Endothelial cell of umbilical vein (primary cell): ENCODE data around the gene RNF214. TPM values are rescaled to one million over a fixed set of nuclear protein-coding genes. Genes with fewer than 3 reads are reported as not detected.

ENCODE experiments used
- BruUV-seq: library from RNA; stranded (reverse); fragments of 400-500 nt; replicated peaks from 2 replicates; lab custom pipeline; 2021; lab: Mats Ljungman, UMichigan
- CTCF ChIA-PET: fragments of 300-600, 350-600 bp; sonication (Branson Sonifier 250); formaldehyde crosslinking; loops from one replicate; lab custom pipeline; 2021; ENCODE audit warnings: antibody characterized with exemption, inconsistent platforms; lab: Charles Lee
- POLR2A ChIA-PET: fragments of 300-600, 350-600 bp; sonication (Branson Sonifier 250); formaldehyde crosslinking; loops from one replicate; lab custom pipeline; 2021; ENCODE audit warnings: antibody characterized with exemption, inconsistent platforms; lab: Charles Lee
- DNase-seq: peaks from one replicate; pipeline ENCODE4 v3.0.0-alpha.2; 2011; ENCODE audit warnings: low read depth, low spot score
- FAIRE-seq: peaks from 2 replicates; lab custom pipeline; 2011; peaks lifted over from hg19 to GRCh38; lab: Jason Lieb, UNC
- H2AFZ ChIP-seq: 2 replicates; pipeline ENCODE4 v1.6.0; 2012; ENCODE audit warnings: low read depth, low read length, control low read depth, inconsistent platforms
- H3K27ac ChIP-seq: 2 replicates; pipeline ENCODE4 v1.5.1; 2011; ENCODE audit warnings: low read depth, mild to moderate bottlenecking, control low read depth, low read length, moderate library complexity; ENCODE audit not compliant: insufficient read depth
- H3K27me3 ChIP-seq, 2 experiments: 2 replicates each; pipeline versions ENCODE4 v1.6.0 to v1.6.1; 2011; ENCODE audit warnings: low read length in 2 of 2, mixed read lengths in 1 of 2; ENCODE audit not compliant: control insufficient read depth in 2 of 2, insufficient read depth in 2 of 2
- H3K36me3 ChIP-seq, 2 experiments: 2 replicates in 1 of 2; 3 replicates in 1 of 2; pipeline ENCODE4 v1.5.1; 2011; ENCODE audit warnings: low read length in 2 of 2, mild to moderate bottlenecking in 1 of 2, moderate library complexity in 1 of 2; ENCODE audit not compliant: control insufficient read depth in 2 of 2, insufficient read depth in 2 of 2; ENCODE audit errors: extremely low read depth in 1 of 2
- H3K4me1 ChIP-seq: 3 replicates; pipeline ENCODE4 v1.5.1; 2011; ENCODE audit warnings: mild to moderate bottlenecking, low read length; ENCODE audit not compliant: control insufficient read depth, insufficient read depth; ENCODE audit errors: extremely low read depth
- H3K4me2 ChIP-seq: 2 replicates; pipeline ENCODE4 v1.6.1; 2011; ENCODE audit warnings: low read length, control low read depth, mixed read lengths; ENCODE audit not compliant: insufficient read depth
- H3K4me3 ChIP-seq, 3 experiments: fragments of 200-600 bp in 1 of 3; sonication (generic), shearing (Covaris generic) in 1 of 3; replicated peaks in 1 of 3; 2 replicates each; pipeline ENCODE4 v1.5.1; 2011 to 2016; ENCODE audit warnings: control low read depth in 3 of 3, low read length in 3 of 3, mild to moderate bottlenecking in 2 of 3, inconsistent platforms in 1 of 3, low read depth in 1 of 3, moderate library complexity in 1 of 3; ENCODE audit not compliant: insufficient read depth in 1 of 3
- H3K79me2 ChIP-seq: 2 replicates; pipeline ENCODE4 v1.6.0; 2012; ENCODE audit warnings: low read length, inconsistent platforms; ENCODE audit not compliant: control insufficient read depth, insufficient read depth
- H3K9ac ChIP-seq: replicated peaks from 2 replicates; pipeline ENCODE3; 2011; ENCODE audit warnings: low read length, control low read depth; ENCODE audit not compliant: insufficient read depth; ENCODE audit errors: extremely low read depth
- H3K9me1 ChIP-seq: replicated peaks from 3 replicates; pipeline ENCODE4 v1.6.0; 2011; ENCODE audit warnings: mild to moderate bottlenecking, low read length; ENCODE audit not compliant: control insufficient read depth, insufficient read depth; ENCODE audit errors: extremely low read depth
- H3K9me3 ChIP-seq: replicated peaks from 2 replicates; pipeline ENCODE4 v1.5.1; 2012; ENCODE audit warnings: low read length, inconsistent platforms; ENCODE audit not compliant: control insufficient read depth, insufficient read depth
- H4K20me1 ChIP-seq: replicated peaks from 2 replicates; pipeline ENCODE3; 2011; ENCODE audit warnings: mild to moderate bottlenecking, low read length; ENCODE audit not compliant: control insufficient read depth, insufficient read depth; ENCODE audit errors: extremely low read depth
- CTCF ChIP-seq, 2 donors: IDR thresholded peaks; 1 replicate in 1 of 2; 2 replicates in 1 of 2; pipeline ENCODE4 v1.5.1; 2011; ENCODE audit warnings: low read length in 2 of 2, mild to moderate bottlenecking in 2 of 2, moderate library complexity in 2 of 2, control low read depth in 1 of 2, inconsistent platforms in 1 of 2, low read depth in 1 of 2; ENCODE audit not compliant: insufficient read depth in 1 of 2; ENCODE audit errors: extremely low read depth in 1 of 2
- EZH2 ChIP-seq: IDR thresholded peaks from 2 replicates; pipeline ENCODE4 v1.6.1; 2012; ENCODE audit warnings: borderline replicate concordance, low read depth, mild to moderate bottlenecking, moderate library complexity, low read length, inconsistent platforms; ENCODE audit not compliant: severe bottlenecking
- FOS ChIP-seq: IDR thresholded peaks from 2 replicates; pipeline ENCODE4 v1.6.1; 2011; ENCODE audit warnings: mild to moderate bottlenecking, low read length, moderate library complexity, borderline replicate concordance; ENCODE audit not compliant: insufficient read depth
- GATA2 ChIP-seq: IDR thresholded peaks from 2 replicates; pipeline ENCODE4 v1.7.0; 2011; ENCODE audit warnings: low read depth, mild to moderate bottlenecking, moderate library complexity, mixed read lengths, low read length; ENCODE audit not compliant: insufficient read length, insufficient read depth
- JUN ChIP-seq: IDR thresholded peaks from 2 replicates; pipeline ENCODE4 v1.6.1; 2011; ENCODE audit warnings: borderline replicate concordance, low read depth; ENCODE audit not compliant: insufficient read length, insufficient read depth
- MAX ChIP-seq: IDR thresholded peaks from 2 replicates; pipeline ENCODE4 v1.6.1; 2011; ENCODE audit not compliant: insufficient read depth, insufficient read length
- MYC ChIP-seq: IDR thresholded peaks from one replicate; pipeline ENCODE4 v1.6.1; 2011; ENCODE audit warnings: mild to moderate bottlenecking, low read depth, low read length
- POLR2A ChIP-seq: IDR thresholded peaks from 2 replicates; pipeline ENCODE4 v1.6.1; 2012; ENCODE audit warnings: low read depth, mild to moderate bottlenecking, control low read depth, low read length
- POLR2AphosphoS5 ChIP-seq: IDR thresholded peaks from 2 replicates; pipeline ENCODE4 v1.6.1; 2012; ENCODE audit warnings: low read depth, mild to moderate bottlenecking, control low read depth, low read length, moderate library complexity; ENCODE audit not compliant: insufficient read depth
- dilution Hi-C: fragments of 300-500 bp; cut with MboI; formaldehyde crosslinking; loops from one replicate; pipeline ENCODE4 v1.15.0; 2019; ENCODE audit warnings: low sequenced_read_pairs; ENCODE audit not compliant: extremely low pct_ligation_motif_present
- intact Hi-C: fragments of 100-400 bp; cut with micrococcal nuclease; formaldehyde crosslinking; loops from one replicate; pipeline ENCODE4 v1.10.0; 2022
- polyA plus RNA-seq, 4 experiments: library from polyadenylated mRNA; depleted of rRNA in 3 of 4; stranded (reverse) in 3 of 4; unstranded in 1 of 4; fragments of >200 nt; gene quantifications; 2 replicates each; pipeline versions ENCODE4 v1.2.1 to v1.2.3, GENCODE V29; 2011 to 2012; ENCODE audit warnings: missing spikeins in 1 of 4
- total RNA-seq: library from RNA; stranded (reverse); gene quantifications from 2 replicates; pipeline ENCODE4 v1.2.3, GENCODE V29; 2021

Gene RNF214
- total and polyA plus RNA-seq, 2 donors (not counting 3 experiments of a cell fraction or from before 2014, with no cell fraction given), result 24.3 to 28.2 TPM

- CTCF ChIA-PET, result no interaction called here
These were observed 29.4 kb upstream of the RNF214 start for GRCh38 chr11:117203069-117203407.

More at GRCh38 chr11:117203069-117203407, 29.4 kb upstream of the RNF214 start:
- POLR2A ChIA-PET, result no interaction called here
- Histone ChIP-seq H3K27ac (no peak overlapping the region), H3K9ac (no peak overlapping the region), H3K4me1 (peaks cover 9% of the 10 kb centered on the region), H3K4me2 (no peak overlapping the region), H3K27me3 (no peaks in the 10 kb centered on the region), H3K79me2 (no peaks in the 10 kb centered on the region), H3K9me3 (no peaks in the 10 kb centered on the region), H4K20me1 (no peaks in the 10 kb centered on the region), H2AFZ (no peak overlapping the region), H3K9me1 (no peaks in the 10 kb centered on the region), H3K4me3 (no peak overlapping the region), H3K36me3 (peaks cover 0 to 4% of the 10 kb centered on the region in 2 experiments)
- TF ChIP-seq EZH2 (no peak), FOS (no peak), MAX (no peak), POLR2AphosphoS5 (no peak), POLR2A (no peak), MYC (no peak), CTCF (IDR thresholded peaks at IDR 0.05; ENCODE audit: extremely low read depth in 1 of 2, insufficient read depth in 1 of 2, low read depth in 1 of 2, low read length in 2 of 2) (no peak), JUN (no peak), GATA2 (no peak)
- no TSS peak for BruUV-seq
- no peak for DNase-seq
- FAIRE-seq, result no peak
- dilution Hi-C loops, result no loop called here
- intact Hi-C loops, result no loop called here
